A673 (cell line): ENCODE measurements around the gene SDHAF1.
A peak's percentile ranks its signal among the peaks of the same experiment; 100 is the strongest.

Experiments
- EZH2 ChIP-seq: fragments of 200-600 bp; sonication (generic); IDR thresholded peaks from 2 replicates; pipeline ENCODE4 v1.6.1; 2017; ENCODE audit warnings: borderline replicate concordance, low read depth, mild to moderate bottlenecking, mixed read lengths, antibody characterized with exemption, low read length; ENCODE audit not compliant: poor library complexity, severe bottlenecking
- TF ChIP-seq, protein P1 (sequence below): fragments of 300-800, 200-600 bp; sonication (generic); conservative IDR thresholded peaks from 2 replicates; pipeline ENCODE4 v1.5.1; 2017; ENCODE audit warnings: low read depth, mild to moderate bottlenecking, antibody characterized with exemption, low read length, moderate library complexity, mixed read lengths

DNA sequence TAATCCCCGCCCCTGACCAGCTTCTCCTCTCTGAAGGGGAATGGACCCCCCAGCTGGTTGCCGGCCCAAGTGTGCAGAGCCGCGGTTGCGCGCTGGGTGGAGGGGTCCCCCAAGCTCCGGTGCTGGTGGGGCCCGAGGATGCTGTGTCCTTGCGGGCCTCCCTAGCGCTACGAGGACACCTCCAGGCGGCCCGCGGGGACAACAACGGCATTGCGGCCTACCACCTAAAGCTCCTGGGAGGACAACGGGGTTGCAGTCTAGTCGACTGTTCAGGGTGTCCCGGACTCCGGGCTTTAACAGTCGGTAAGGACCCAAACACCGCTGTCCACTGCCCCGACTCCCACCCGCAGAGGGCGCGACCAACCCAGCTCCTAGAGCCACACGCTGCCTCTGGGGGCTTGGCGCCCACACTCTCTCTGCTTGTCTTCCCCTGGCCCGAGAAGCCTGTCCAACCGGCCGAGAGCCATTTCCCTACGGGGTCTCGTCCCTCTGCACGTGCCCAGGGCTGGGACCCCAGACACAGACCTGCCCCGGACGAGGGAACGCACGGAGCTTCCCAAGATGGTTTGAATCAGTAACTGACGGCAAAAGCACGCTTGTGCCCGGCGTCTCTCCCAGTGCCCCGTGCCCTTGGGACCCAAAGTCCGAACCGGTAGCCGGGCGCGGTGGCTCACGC, 927 bp upstream of the SDHAF1 start:
- TF ChIP-seq, protein P1, sequence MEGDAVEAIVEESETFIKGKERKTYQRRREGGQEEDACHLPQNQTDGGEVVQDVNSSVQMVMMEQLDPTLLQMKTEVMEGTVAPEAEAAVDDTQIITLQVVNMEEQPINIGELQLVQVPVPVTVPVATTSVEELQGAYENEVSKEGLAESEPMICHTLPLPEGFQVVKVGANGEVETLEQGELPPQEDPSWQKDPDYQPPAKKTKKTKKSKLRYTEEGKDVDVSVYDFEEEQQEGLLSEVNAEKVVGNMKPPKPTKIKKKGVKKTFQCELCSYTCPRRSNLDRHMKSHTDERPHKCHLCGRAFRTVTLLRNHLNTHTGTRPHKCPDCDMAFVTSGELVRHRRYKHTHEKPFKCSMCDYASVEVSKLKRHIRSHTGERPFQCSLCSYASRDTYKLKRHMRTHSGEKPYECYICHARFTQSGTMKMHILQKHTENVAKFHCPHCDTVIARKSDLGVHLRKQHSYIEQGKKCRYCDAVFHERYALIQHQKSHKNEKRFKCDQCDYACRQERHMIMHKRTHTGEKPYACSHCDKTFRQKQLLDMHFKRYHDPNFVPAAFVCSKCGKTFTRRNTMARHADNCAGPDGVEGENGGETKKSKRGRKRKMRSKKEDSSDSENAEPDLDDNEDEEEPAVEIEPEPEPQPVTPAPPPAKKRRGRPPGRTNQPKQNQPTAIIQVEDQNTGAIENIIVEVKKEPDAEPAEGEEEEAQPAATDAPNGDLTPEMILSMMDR: peak; percentile 33; the same call in 1 of the 2 replicates
- TF ChIP-seq EZH2: no peak
